SJSA1 (cell line): ENCODE data around the gene NAV2. TPM values are rescaled to one million over a fixed set of nuclear protein-coding genes. Genes with fewer than 3 reads are reported as not detected.

Source experiments
- DNase-seq, 2 experiments: peaks; one replicate each; pipeline ENCODE4 v3.0.0-alpha.2; 2015 to 2020; ENCODE audit warnings: low spot score in 2 of 2, low read depth in 1 of 2
- H3K27ac ChIP-seq: fragments of 250-450 bp; sonication (Bioruptor Pico); 2 replicates; pipeline ENCODE4 v1.5.1; 2020; ENCODE audit warnings: mild to moderate bottlenecking, moderate library complexity
- H3K27me3 ChIP-seq: fragments of 250-450 bp; sonication (Bioruptor Pico); replicated peaks from 2 replicates; pipeline ENCODE4 v1.5.1; 2020; ENCODE audit warnings: mild to moderate bottlenecking, moderate library complexity
- H3K36me3 ChIP-seq: fragments of 250-450 bp; sonication (Bioruptor Pico); 2 replicates; pipeline ENCODE4 v1.5.1; 2020; ENCODE audit warnings: mild to moderate bottlenecking
- H3K4me1 ChIP-seq: fragments of 250-450 bp; sonication (Bioruptor Pico); replicated peaks from 2 replicates; pipeline ENCODE4 v1.6.1; 2021; ENCODE audit warnings: mild to moderate bottlenecking
- H3K4me3 ChIP-seq: fragments of 250-450 bp; sonication (Bioruptor Pico); 2 replicates; pipeline ENCODE4 v1.5.1; 2020; ENCODE audit warnings: mild to moderate bottlenecking
- H3K9me3 ChIP-seq: fragments of 250-450 bp; sonication (Bioruptor Pico); replicated peaks from 2 replicates; pipeline ENCODE4 v1.5.1; 2020; ENCODE audit warnings: mild to moderate bottlenecking
- total RNA-seq: library from RNA; depleted of rRNA; stranded (reverse); fragments of >200 nt; shearing (Covaris generic); gene quantifications from 2 replicates; pipeline ENCODE4 v1.2.3, GENCODE V29; 2014

The NAV2 gene
- total RNA-seq, 1 experiment from 2014 or later = 2.6 TPM

DNA sequence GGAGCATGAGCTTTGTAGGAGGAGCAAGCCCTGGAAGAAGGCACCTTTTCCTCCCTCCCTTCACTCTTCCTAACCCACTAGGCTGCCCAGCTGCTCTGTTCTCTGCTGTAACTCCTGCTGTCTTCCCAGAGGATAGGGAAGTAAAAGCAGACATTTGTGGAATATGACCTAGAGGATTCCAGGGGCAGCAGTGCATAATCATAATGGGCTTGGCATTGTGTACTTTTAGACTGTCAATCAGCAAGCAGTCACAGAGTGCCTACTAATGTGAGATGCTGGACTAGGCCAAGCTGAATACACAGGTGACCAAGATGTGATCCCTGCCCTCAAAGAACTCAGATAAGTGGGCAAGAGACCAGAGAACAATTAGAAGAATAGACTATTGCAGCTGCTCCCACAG, 133.0 kb downstream of the NAV2 start:
- Histone ChIP-seq H3K36me3 (no peaks in the 10 kb centered on the region), H3K4me3 (no peak overlapping the region), H3K27me3 (no peaks in the 10 kb centered on the region), H3K9me3 (no peaks in the 10 kb centered on the region), H3K4me1 (no peaks in the 10 kb centered on the region), H3K27ac (no peak overlapping the region)
- DNase-seq = no peak

DNA sequence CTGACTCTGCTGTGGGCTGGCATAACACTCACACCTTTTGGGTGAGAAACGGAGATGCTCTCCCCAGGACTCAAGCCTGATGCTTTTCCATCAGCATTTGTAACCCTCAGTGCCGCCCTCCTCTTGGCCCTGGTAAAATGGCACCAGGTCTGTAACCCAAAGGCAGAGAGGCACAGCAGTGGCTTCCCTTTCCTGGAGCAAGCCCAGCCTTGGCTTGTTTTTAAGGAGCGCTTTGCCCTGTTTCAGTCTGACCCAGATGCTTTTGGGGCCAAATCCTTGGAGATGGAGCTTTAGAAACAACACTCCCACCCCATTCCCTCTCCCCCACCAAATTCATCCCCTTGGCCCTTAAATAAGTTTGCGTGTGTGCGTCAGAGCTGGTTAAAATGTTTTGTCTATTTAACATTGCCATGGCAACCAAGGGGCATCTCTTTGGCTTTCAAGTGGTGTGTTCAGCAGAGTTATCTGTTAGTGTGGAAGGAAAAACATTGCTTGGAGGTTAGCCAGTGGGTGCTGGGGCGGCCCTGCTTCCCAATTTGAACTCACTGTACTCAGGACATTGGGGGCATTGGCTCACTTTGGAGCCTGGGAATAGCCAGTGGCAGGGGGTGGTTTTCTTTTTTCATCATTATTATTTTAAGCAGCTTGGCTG, 134.1 kb downstream of the NAV2 start:
- Histone ChIP-seq H3K27me3 (no peaks in the 10 kb centered on the region), H3K27ac (no peak overlapping the region), H3K4me1 (no peaks in the 10 kb centered on the region), H3K4me3 (no peak overlapping the region), H3K36me3 (no peaks in the 10 kb centered on the region), H3K9me3 (no peaks in the 10 kb centered on the region)
- no peak for DNase-seq

DNA sequence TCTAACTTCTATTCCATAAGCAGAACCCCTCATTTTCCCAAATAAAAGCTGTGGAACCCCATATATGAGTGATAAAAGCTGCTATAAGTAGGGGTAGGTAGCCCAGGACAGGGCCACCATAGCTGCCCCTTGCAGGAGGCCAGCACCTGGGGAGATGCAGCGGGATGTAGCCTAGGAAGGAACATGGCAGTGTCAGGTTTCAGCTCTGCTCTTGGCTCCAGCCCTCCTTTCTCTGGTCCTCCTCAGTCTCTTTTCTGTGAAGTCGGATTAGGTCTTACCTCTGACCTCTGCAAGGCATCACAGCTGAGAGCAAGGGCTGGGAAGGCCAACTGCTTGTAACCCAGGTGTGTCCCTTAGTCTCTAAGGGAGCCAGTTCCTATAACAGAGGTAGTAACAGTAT, 135.6 kb downstream of the NAV2 start:
- no peaks in the 10 kb centered on the region for H3K36me3 ChIP-seq
- H3K27me3 ChIP-seq = no peaks in the 10 kb centered on the region
- H3K4me3 ChIP-seq = no peak overlapping the region
- no peaks in the 10 kb centered on the region for H3K9me3 ChIP-seq
- no peaks in the 10 kb centered on the region for H3K4me1 ChIP-seq
- DNase-seq = no peak
- H3K27ac ChIP-seq = no peak overlapping the region

DNA sequence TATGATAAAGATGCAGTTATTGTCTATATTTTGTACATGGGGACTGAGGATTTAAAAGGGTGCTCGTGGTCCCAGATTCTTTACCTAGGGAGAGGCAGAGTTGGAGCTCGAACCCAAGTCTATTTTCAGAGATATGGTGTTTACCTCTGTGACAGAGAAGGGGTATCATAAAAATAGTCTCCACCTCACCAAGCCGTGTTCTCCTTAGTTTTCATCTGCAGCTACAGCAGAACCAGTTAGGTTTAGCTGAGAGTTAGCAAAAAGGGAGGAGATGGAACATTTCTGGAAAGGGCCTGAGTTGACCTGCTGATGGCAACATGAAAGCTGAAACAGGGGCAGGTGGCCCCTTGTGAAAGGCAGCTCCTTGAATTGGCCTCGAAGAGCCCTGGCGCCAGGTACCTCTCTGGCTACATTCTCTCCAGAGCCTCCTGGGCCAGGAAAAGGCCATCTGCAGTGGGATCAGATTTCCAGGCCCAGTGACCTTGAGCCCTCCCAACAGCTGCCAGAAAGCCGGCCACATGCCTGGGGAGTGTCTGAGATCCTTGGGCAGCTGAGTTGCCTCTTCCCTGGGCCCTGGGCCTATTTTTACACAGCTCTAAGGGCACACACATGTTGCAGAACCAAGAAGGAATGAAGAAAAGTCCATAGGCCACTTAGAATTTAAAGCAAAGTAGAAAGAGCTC, 136.6 kb downstream of the NAV2 start:
- Histone ChIP-seq H3K9me3 (no peaks in the 10 kb centered on the region), H3K36me3 (no peaks in the 10 kb centered on the region), H3K27ac (no peak overlapping the region), H3K4me3 (no peak overlapping the region), H3K4me1 (no peaks in the 10 kb centered on the region), H3K27me3 (no peaks in the 10 kb centered on the region)
- no peak for DNase-seq

DNA sequence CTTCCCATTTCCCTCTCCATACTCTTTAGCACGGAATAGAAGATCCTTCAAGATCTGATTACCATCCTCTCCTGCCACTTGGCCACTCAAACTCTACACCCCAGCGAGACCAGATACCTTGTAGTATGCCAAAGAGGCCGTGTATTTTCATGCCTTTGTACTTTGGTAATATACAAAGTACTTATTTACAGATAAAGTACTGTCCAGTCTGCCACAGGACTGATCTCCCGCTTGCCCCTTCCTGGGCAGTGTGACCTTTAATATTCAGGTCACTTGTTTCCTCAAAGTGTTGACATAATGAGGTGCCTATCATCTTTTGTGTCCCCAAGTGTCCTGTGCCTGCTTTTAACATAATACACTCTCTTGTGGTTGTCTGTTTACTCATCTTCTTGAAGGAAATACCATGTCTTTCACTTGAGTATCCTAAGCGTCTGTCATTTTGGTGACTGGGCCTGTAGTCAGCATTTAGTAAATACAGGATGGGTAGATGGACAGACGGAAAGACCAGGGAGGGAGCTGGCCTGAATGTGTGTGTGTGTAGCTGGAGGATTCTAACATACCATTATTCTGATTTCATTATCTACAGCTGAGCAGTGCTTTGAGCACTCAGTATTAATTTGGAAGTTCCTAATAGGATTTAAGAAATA, 137.4 kb downstream of the NAV2 start:
- no peaks in the 10 kb centered on the region for H3K9me3 ChIP-seq
- H3K27ac ChIP-seq = no peak overlapping the region
- no peak overlapping the region for H3K4me3 ChIP-seq
- no peaks in the 10 kb centered on the region for H3K36me3 ChIP-seq
- DNase-seq = no peak
- no peaks in the 10 kb centered on the region for H3K4me1 ChIP-seq
- no peaks in the 10 kb centered on the region for H3K27me3 ChIP-seq

DNA sequence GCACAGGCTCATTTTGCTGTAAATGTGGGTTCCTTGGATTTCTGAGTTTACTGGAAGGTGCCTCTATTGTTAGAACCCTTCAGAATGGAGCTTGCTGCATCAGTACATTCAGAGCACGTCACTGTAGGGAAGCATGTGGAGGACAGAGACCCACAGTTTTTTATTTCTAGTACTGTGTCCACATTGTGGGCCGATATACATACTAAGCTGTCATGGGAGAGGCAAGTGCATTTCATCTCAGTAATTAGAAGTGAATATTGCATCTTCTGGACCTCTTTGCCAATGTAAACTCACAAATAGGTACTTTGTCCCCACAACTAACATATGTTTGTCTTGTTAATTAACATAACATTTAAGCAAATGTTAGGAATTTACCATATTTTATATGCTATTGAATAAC, 139.7 kb downstream of the NAV2 start:
- no peak overlapping the region for H3K27ac ChIP-seq
- no peak for DNase-seq
- no peaks in the 10 kb centered on the region for H3K9me3 ChIP-seq
- H3K36me3 ChIP-seq = no peaks in the 10 kb centered on the region
- no peaks in the 10 kb centered on the region for H3K4me1 ChIP-seq
- no peaks in the 10 kb centered on the region for H3K27me3 ChIP-seq
- no peak overlapping the region for H3K4me3 ChIP-seq

DNA sequence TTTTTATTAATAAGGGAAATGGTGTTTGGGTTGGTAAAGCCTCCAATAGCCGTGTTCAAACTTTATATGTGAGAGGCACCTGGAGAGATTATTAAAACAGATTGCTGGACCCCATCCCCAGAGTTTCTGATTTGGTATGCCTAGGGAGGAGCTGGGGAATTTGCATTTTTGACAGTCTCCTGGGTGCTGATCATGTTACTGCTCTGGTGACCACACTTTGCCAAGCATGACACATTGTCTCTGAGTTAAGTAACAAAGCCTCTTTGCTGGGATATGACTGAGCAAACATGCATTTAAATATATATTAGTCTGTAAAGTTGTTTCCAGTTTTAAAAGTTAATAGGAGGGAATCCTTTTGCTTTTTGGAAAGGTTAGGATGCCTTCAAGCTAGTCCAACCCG, 140.4 kb downstream of the NAV2 start:
- no peak for DNase-seq
- Histone ChIP-seq H3K4me1 (no peaks in the 10 kb centered on the region), H3K9me3 (no peaks in the 10 kb centered on the region), H3K27ac (no peak overlapping the region), H3K27me3 (no peaks in the 10 kb centered on the region), H3K36me3 (no peaks in the 10 kb centered on the region), H3K4me3 (no peak overlapping the region)

DNA sequence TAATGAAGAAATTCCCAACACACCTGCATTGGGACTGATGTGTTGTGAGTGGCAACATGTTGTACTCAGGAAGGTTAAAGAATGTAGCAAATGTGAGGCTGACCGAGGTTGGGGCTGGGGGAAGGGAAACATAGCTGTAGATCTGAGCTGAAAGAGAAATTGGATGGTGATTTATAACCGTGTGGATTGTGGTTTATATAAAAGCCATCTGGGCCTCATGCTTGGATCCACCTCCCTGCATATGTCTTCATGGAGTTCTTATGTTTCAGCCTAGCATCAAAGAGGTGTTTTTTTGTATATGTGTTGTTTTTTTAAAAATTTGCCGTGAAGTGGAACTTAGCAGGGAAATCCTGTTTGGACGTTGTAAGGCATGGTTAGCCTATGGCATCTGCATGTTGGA, 141.3 kb downstream of the NAV2 start:
- Histone ChIP-seq H3K4me3 (no peak overlapping the region), H3K36me3 (no peaks in the 10 kb centered on the region), H3K9me3 (no peaks in the 10 kb centered on the region), H3K27ac (no peak overlapping the region), H3K4me1 (no peaks in the 10 kb centered on the region), H3K27me3 (no peaks in the 10 kb centered on the region)
- no peak for DNase-seq

DNA sequence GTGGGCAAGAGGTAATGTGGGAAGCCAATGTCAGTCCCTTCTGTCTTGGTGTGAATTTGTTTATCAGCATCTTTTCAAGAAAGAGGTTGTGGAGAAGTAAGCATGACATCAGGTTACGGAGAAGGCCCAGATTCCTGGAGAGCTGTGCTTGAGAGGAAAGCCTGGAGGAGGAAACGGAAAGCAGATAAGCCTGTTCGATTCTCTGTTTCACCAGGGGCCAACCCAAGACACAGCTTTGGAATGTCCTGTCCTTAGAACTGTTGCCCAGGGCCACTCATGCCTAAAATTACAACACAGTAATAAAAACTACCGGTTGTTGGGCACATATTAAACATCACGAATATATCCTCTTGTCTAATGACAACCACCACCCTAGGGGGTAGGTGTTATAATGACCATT, 148.5 kb downstream of the NAV2 start:
- no peak overlapping the region for H3K4me3 ChIP-seq

DNA sequence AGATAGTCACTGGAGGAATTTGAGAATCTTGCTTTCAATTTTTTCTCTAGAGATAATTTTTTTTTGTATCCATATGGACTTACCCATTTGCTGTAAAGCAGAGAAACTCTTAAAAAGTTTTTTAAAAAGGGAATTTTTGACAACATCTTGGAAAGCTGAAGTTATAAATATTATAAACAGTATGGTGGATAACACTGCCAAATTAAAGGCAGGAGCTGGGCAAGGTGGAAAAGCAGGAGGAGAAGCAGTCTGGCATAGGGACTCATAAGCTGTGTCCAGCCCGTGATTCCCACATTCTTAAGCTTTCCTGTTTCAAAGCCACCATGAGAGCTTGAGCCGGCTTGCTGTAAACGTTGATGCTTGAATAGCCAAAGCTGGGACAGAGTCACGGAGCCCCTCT, 149.5 kb downstream of the NAV2 start:
- Histone ChIP-seq H3K9me3 (no peaks in the 10 kb centered on the region), H3K27ac (no peak overlapping the region), H3K27me3 (no peaks in the 10 kb centered on the region), H3K36me3 (no peaks in the 10 kb centered on the region), H3K4me3 (no peak overlapping the region), H3K4me1 (no peaks in the 10 kb centered on the region)
- DNase-seq = no peak

More for the DNA sequence above, 148.5 kb downstream of the NAV2 start:
- Histone ChIP-seq H3K4me1 (no peaks in the 10 kb centered on the region), H3K36me3 (no peaks in the 10 kb centered on the region), H3K27ac (no peak overlapping the region), H3K27me3 (no peaks in the 10 kb centered on the region), H3K9me3 (no peaks in the 10 kb centered on the region)
- no peak for DNase-seq

DNA sequence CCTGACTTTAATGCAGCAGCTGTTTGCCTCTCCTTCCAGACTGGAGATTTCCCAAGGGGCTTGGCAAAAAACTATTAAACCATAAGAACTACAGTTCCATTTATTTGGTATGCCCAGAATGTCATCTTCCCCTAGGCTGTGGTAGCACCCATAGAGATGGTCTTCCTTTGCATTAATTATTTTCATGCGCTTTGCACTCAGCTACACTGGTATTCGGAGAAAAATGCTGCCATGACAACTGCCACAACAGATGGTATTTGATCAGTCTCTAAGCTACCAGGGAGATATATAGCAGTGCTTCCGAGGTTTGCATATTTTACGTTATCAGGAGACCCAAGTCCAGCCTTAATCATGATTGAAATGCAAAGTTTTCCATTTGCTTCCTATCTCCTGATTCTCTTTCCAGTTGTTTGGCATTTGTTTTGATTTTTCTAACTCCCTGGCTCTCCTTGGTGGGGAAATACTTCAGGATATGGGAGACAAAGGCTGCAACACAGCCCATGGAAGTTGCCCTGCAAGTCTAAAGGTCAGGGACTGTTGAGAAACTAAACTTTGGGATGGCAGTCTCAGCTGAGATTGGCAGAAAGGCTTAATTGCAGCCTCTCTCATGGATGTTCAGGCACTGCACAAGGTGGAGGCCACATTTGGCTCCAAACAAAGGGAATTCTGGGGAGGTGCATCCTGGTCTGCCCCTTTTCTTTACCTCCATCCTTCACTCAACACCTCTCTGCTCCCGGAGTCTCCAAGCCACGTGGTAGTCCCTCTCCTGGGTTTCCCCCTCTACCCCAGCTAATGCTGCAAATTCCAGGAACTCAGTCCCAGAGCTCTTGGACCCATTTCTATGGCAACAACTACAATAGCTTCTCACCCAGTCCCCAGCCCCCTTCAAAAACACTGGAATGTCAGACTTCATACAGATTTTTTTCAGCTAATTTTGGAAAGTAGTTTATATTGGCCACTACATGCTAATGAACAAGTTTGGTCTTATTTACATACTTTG, 151.8 kb downstream of the NAV2 start:
- Histone ChIP-seq H3K4me1 (no peaks in the 10 kb centered on the region), H3K27ac (no peak overlapping the region), H3K27me3 (no peaks in the 10 kb centered on the region), H3K36me3 (no peaks in the 10 kb centered on the region), H3K4me3 (no peak overlapping the region), H3K9me3 (no peaks in the 10 kb centered on the region)
- no peak for DNase-seq

DNA sequence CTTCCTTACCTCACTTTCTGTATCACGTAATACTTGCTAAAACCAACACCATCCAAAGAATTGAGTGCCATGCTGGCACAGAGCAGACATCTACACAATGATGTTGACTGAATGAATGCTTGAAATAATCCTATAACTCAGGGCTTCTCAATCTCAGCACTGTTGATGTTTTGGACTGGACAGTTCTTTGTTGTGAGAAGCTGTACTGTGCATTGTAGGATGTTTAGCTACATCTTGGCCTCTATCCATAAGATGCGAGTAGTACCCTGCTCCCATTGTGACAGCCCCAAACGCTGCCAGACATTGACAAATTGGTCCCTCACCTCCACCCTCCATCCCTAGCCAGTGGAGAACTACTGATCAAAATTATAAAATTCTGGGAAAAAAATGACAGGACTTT, 153.4 kb downstream of the NAV2 start:
- Histone ChIP-seq H3K27me3 (no peaks in the 10 kb centered on the region), H3K36me3 (no peaks in the 10 kb centered on the region), H3K27ac (no peak overlapping the region), H3K4me3 (no peak overlapping the region), H3K9me3 (no peaks in the 10 kb centered on the region), H3K4me1 (no peaks in the 10 kb centered on the region)
- DNase-seq = no peak

DNA sequence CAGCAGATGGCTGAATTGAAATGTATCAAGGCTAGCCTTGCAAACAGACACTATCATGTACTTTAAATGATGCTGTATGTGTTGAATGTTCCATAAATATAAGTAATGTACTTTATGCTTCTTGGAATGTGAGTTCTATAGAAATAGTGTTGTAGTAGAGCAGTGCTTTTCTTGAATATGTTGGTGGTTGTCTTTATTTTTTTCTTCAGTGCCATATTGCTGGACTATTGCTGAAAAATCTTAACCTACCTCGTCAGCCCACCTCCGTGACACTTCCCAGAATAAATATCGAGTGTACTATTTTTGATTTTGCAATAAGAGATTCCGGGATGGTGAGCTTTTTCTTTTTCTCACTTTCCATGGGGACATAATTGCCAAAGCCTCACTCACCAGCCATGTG, 153.9 kb downstream of the NAV2 start:
- Histone ChIP-seq H3K36me3 (no peaks in the 10 kb centered on the region), H3K27me3 (no peaks in the 10 kb centered on the region), H3K9me3 (no peaks in the 10 kb centered on the region), H3K4me3 (no peak overlapping the region), H3K27ac (no peak overlapping the region), H3K4me1 (no peaks in the 10 kb centered on the region)
- DNase-seq = no peak
